ENCODE results near the gene SUPT16H.

- TF ChIP-seq POLR2AphosphoS5 (IDR thresholded peaks at IDR 0.05; ENCODE audit: low read depth, low read length) (no peak), IRF3 (IDR thresholded peaks at IDR 0.05; ENCODE audit: low read depth, low read length) (no peak), TAF1 (IDR thresholded peaks at IDR 0.05; ENCODE audit: borderline replicate concordance, low read depth, low read length) (no peak), RAD21 (IDR thresholded peaks at IDR 0.05; ENCODE audit: low read length) (no peak), NRF1 (IDR thresholded peaks at IDR 0.05; ENCODE audit: low read depth, low read length) (no peak), RXRA (IDR thresholded peaks at IDR 0.05; ENCODE audit: borderline replicate concordance, low read depth) (no peak), TCF12 (IDR thresholded peaks at IDR 0.05) (no peak)
- TF ChIP-seq, protein P1, sequence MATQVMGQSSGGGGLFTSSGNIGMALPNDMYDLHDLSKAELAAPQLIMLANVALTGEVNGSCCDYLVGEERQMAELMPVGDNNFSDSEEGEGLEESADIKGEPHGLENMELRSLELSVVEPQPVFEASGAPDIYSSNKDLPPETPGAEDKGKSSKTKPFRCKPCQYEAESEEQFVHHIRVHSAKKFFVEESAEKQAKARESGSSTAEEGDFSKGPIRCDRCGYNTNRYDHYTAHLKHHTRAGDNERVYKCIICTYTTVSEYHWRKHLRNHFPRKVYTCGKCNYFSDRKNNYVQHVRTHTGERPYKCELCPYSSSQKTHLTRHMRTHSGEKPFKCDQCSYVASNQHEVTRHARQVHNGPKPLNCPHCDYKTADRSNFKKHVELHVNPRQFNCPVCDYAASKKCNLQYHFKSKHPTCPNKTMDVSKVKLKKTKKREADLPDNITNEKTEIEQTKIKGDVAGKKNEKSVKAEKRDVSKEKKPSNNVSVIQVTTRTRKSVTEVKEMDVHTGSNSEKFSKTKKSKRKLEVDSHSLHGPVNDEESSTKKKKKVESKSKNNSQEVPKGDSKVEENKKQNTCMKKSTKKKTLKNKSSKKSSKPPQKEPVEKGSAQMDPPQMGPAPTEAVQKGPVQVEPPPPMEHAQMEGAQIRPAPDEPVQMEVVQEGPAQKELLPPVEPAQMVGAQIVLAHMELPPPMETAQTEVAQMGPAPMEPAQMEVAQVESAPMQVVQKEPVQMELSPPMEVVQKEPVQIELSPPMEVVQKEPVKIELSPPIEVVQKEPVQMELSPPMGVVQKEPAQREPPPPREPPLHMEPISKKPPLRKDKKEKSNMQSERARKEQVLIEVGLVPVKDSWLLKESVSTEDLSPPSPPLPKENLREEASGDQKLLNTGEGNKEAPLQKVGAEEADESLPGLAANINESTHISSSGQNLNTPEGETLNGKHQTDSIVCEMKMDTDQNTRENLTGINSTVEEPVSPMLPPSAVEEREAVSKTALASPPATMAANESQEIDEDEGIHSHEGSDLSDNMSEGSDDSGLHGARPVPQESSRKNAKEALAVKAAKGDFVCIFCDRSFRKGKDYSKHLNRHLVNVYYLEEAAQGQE (IDR thresholded peaks at IDR 0.05; ENCODE audit: low read depth, low read length): no peak
- TF ChIP-seq, protein P2, sequence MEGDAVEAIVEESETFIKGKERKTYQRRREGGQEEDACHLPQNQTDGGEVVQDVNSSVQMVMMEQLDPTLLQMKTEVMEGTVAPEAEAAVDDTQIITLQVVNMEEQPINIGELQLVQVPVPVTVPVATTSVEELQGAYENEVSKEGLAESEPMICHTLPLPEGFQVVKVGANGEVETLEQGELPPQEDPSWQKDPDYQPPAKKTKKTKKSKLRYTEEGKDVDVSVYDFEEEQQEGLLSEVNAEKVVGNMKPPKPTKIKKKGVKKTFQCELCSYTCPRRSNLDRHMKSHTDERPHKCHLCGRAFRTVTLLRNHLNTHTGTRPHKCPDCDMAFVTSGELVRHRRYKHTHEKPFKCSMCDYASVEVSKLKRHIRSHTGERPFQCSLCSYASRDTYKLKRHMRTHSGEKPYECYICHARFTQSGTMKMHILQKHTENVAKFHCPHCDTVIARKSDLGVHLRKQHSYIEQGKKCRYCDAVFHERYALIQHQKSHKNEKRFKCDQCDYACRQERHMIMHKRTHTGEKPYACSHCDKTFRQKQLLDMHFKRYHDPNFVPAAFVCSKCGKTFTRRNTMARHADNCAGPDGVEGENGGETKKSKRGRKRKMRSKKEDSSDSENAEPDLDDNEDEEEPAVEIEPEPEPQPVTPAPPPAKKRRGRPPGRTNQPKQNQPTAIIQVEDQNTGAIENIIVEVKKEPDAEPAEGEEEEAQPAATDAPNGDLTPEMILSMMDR (IDR thresholded peaks at IDR 0.05): no peak
- TF ChIP-seq, protein P3, sequence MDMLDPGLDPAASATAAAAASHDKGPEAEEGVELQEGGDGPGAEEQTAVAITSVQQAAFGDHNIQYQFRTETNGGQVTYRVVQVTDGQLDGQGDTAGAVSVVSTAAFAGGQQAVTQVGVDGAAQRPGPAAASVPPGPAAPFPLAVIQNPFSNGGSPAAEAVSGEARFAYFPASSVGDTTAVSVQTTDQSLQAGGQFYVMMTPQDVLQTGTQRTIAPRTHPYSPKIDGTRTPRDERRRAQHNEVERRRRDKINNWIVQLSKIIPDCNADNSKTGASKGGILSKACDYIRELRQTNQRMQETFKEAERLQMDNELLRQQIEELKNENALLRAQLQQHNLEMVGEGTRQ (IDR thresholded peaks at IDR 0.05; ENCODE audit: borderline replicate concordance, low read depth, low read length): no peak
Observed at GRCh38 chr14:21431126-21431525, 47.3 kb upstream of the SUPT16H start.
